Mesothelial cell of epicardium (in vitro differentiated cells): ENCODE results near the gene ZNF710. TPM values are rescaled to one million over a fixed set of nuclear protein-coding genes. Genes with fewer than 3 reads are reported as not detected.
A peak's percentile ranks its signal among the peaks of the same experiment; 100 is the strongest.

Experiments used
- DNase-seq, 2 experiments: peaks; one replicate each; pipeline ENCODE4 v3.0.0; 2021; ENCODE audit warnings: low spot score in 2 of 2; ENCODE audit not compliant: unreplicated experiment in 2 of 2
- H3K27ac Mint-ChIP-seq: 2 replicates; pipeline ENCODE4 v1.8.0; 2021; ENCODE audit warnings: mixed read lengths
- H3K27me3 Mint-ChIP-seq: 2 replicates; pipeline ENCODE4 v1.8.0; 2021; ENCODE audit warnings: low read depth, mixed read lengths
- H3K36me3 Mint-ChIP-seq: 2 replicates; pipeline ENCODE4 v1.8.0; 2021; ENCODE audit warnings: mixed read lengths
- H3K4me1 Mint-ChIP-seq: 2 replicates; pipeline ENCODE4 v1.8.0; 2021; ENCODE audit warnings: mixed read lengths
- H3K4me3 Mint-ChIP-seq: 2 replicates; pipeline ENCODE4 v1.8.0; 2021; ENCODE audit warnings: mild to moderate bottlenecking, moderate library complexity, mixed read lengths
- H3K9me3 Mint-ChIP-seq: 2 replicates; pipeline ENCODE4 v1.8.0; 2021; ENCODE audit warnings: mixed read lengths
- CTCF ChIP-seq: fragments of 200-600 bp; sonication (generic); IDR thresholded peaks from one replicate; pipeline ENCODE4 v1.5.0; 2021; ENCODE audit warnings: antibody characterized with exemption; ENCODE audit not compliant: unreplicated experiment
- total RNA-seq: library from RNA; stranded (reverse); gene quantifications from 3 replicates; pipeline ENCODE4 v1.2.1, GENCODE V29; 2021

ZNF710 gene
- total RNA-seq, 1 donor from 2014 or later: 30.4 TPM

- no peak overlapping the region for H3K27ac Mint-ChIP-seq
- H3K4me3 Mint-ChIP-seq: no peak overlapping the region
Observed at GRCh38 chr15:89964232-89964954, 36.7 kb upstream of the ZNF710 start.

DNA sequence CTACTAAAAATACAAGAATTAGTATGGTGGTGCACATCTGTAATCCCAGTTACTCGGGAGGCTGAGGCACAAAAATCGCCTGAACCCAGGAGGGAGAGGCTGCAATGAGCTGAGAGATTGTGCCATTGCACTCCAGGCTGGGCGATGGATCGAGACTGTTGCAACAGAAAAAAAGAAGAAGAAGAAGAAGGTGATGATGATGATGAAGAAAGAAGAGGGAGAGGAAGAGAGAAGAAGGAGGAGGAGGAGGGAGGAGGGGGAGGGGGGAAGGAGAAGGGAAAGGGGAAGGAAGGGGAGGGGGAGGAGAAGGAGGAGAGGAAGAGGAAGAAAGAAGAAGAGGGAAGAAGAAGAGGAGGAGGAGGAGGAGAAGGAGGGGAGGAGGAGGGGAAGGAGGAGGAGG is 33.2 kb upstream of the ZNF710 start:
- Mint-ChIP-seq H3K36me3 (no peaks in the 10 kb centered on the region), H3K4me1 (peaks cover 4% of the 10 kb centered on the region), H3K9me3 (no peaks in the 10 kb centered on the region), H3K27ac (no peak overlapping the region), H3K4me3 (no peak overlapping the region), H3K27me3 (no peaks in the 10 kb centered on the region)
- no peak for DNase-seq
- no peak for TF ChIP-seq CTCF

More at GRCh38 chr15:89964232-89964954, 36.7 kb upstream of the ZNF710 start:
- Mint-ChIP-seq H3K27me3 (no peaks in the 10 kb centered on the region), H3K4me1 (no peaks in the 10 kb centered on the region), H3K36me3 (no peaks in the 10 kb centered on the region), H3K9me3 (no peaks in the 10 kb centered on the region)
- no peak for TF ChIP-seq CTCF
- no peak for DNase-seq

GRCh38 chr15:89971592-89971997 is 29.5 kb upstream of the ZNF710 start:
- TF ChIP-seq CTCF: peak; percentile 35

GRCh38 chr15:89972085-89972484 is 29.0 kb upstream of the ZNF710 start:
- Mint-ChIP-seq H3K4me3 (no peak overlapping the region), H3K27me3 (no peaks in the 10 kb centered on the region), H3K9me3 (no peaks in the 10 kb centered on the region), H3K36me3 (no peaks in the 10 kb centered on the region), H3K4me1 (peaks cover 4% of the 10 kb centered on the region), H3K27ac (no peak overlapping the region)
- no peak for TF ChIP-seq CTCF
- no peak for DNase-seq

More at GRCh38 chr15:89971592-89971997, 29.5 kb upstream of the ZNF710 start:
- no peak overlapping the region for H3K4me3 Mint-ChIP-seq
- DNase-seq: peak; percentile 30 to 79
- peaks cover 4% of the 10 kb centered on the region for H3K4me1 Mint-ChIP-seq
- H3K27ac Mint-ChIP-seq: no peak overlapping the region
- no peaks in the 10 kb centered on the region for H3K36me3 Mint-ChIP-seq
- no peaks in the 10 kb centered on the region for H3K9me3 Mint-ChIP-seq
- H3K27me3 Mint-ChIP-seq: no peaks in the 10 kb centered on the region

DNA sequence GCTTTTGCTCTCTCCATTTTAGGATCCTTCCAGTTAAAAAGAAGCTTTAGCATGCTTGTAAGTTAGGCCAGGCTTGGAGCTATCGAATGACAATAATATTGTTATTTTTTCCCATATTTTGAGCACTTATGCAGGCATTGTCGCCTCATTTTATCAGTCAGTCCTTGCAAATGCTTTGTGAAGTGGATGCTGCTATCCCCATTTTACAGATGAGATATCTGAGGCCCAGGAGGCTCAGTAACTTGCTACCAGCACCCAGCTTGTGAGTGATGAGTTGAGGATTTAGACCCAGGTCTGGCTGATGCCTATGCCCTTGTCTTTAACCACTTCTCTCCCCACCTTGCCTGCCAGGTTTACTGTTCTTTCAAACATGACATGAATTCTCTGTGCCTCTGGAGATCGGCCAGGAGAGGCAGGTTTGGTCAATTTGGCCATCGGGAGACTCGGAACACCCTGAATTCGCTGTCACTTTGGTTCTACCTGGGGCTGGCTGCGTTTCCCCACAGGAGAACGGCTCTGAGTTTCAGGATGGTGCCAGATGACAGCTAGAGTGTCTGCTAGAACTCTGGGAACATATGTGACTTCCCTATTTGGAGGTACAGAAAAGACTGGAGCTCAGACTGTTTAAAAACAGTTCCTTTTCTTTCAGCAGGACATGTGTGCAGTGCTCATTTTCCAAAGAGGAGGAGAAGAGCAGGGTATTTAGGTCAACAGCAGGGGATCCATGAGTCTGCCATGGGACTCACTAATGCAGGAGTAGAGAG is 25.5 kb upstream of the ZNF710 start:
- no peaks in the 10 kb centered on the region for H3K27me3 Mint-ChIP-seq
- TF ChIP-seq CTCF: no peak
- no peak for DNase-seq
- H3K9me3 Mint-ChIP-seq: no peaks in the 10 kb centered on the region
- no peak overlapping the region for H3K4me3 Mint-ChIP-seq
- no peak overlapping the region for H3K27ac Mint-ChIP-seq
- no peaks in the 10 kb centered on the region for H3K36me3 Mint-ChIP-seq
- peaks cover 4% of the 10 kb centered on the region for H3K4me1 Mint-ChIP-seq
